Measurements from ENCODE around the gene MCC. TPM values are rescaled to one million over a fixed set of nuclear protein-coding genes. Genes with fewer than 3 reads are reported as not detected.

MCC gene
- total and polyA plus RNA-seq, 2 of the 4 experiments (the other 2 are of a cell fraction): 5.0 to 20.6 TPM

Small RNA genes within 50 kb of the gene (microRNA-seq; reads per million reads assigned to microRNA genes)
- gene RNU4ATAC13P (ENCODE audit: insufficient read depth, insufficient read length): not detected

Small RNA genes within 50 kb of the gene (small RNA-seq; reads per million reads assigned to genes)
- 0 reads per million in 5 experiments for gene RNU4ATAC13P

Other genes starting within 250 kb of the MCC start
- under 0.01 and 0.18 TPM in 2 replicates for gene TSSK1B, start 53.5 kb downstream of the MCC start, total RNA-seq (2012; rRNA removed)
- gene TSSK1B, start 53.5 kb downstream of the MCC start, polyA plus RNA-seq (2012; rRNA removed): 0.03 TPM in 1 of 2 replicates, not detected in the other
- gene YTHDC2, start 25.2 kb upstream of the MCC start, total RNA-seq (2012; rRNA removed): 13.4 and 22.5 TPM in 2 replicates
- gene YTHDC2, start 25.2 kb upstream of the MCC start, polyA plus RNA-seq (2012; rRNA removed): 4.5 and 6.5 TPM in 2 replicates